A673 (cell line): ENCODE results near the gene ZBTB20. TPM values are rescaled to one million over a fixed set of nuclear protein-coding genes. Genes with fewer than 3 reads are reported as not detected.

Experiments
- BruUV-seq: library from RNA; stranded (reverse); fragments of 400-500 nt; replicated peaks from 2 replicates; lab custom pipeline; 2021; lab: Mats Ljungman, UMichigan
- CTCF ChIA-PET: fragments of 300-600 bp; sonication (Branson Sonifier 250); formaldehyde crosslinking; loops from one replicate; lab custom pipeline; 2022; ENCODE audit warnings: antibody characterized with exemption; lab: Charles Lee
- POLR2A ChIA-PET: fragments of 300-600 bp; sonication (Branson Sonifier 250); formaldehyde crosslinking; loops from one replicate; lab custom pipeline; 2022; ENCODE audit warnings: antibody characterized with exemption; ENCODE audit not compliant: low non-redundant PET; lab: Charles Lee
- DNase-seq: peaks from one replicate; pipeline ENCODE4 v3.0.0-alpha.2; 2015; ENCODE audit warnings: low spot score
- H3K27ac ChIP-seq: fragments of 200-600 bp; sonication (generic); 2 replicates; pipeline ENCODE4 v1.5.1; 2016; ENCODE audit warnings: mixed run types, low read depth, mild to moderate bottlenecking, mixed read lengths, antibody characterized with exemption, low read length; ENCODE audit not compliant: poor library complexity, severe bottlenecking
- H3K27me3 ChIP-seq: fragments of 200-600 bp; sonication (generic); replicated peaks from 2 replicates; pipeline ENCODE4 v1.6.1; 2017; ENCODE audit warnings: mixed run types, low read depth, mild to moderate bottlenecking, mixed read lengths, antibody characterized with exemption, low read length; ENCODE audit not compliant: insufficient read depth, poor library complexity
- H3K36me3 ChIP-seq: fragments of 200-600 bp; sonication (generic); 2 replicates; pipeline ENCODE4 v1.6.1; 2016; ENCODE audit warnings: mixed run types, mild to moderate bottlenecking, mixed read lengths, antibody characterized with exemption, low read length; ENCODE audit not compliant: insufficient read depth, poor library complexity, severe bottlenecking
- H3K4me1 ChIP-seq: fragments of 200-600 bp; sonication (generic); 2 replicates; pipeline ENCODE4 v1.6.1; 2017; ENCODE audit warnings: mixed run types, mild to moderate bottlenecking, mixed read lengths, antibody characterized with exemption, low read length; ENCODE audit not compliant: insufficient read depth, poor library complexity, severe bottlenecking
- H3K4me3 ChIP-seq: fragments of 200-600 bp; sonication (generic); 2 replicates; pipeline ENCODE4 v1.5.1; 2016; ENCODE audit warnings: low read depth, mixed run types, mild to moderate bottlenecking, mixed read lengths, low read length; ENCODE audit not compliant: poor library complexity, severe bottlenecking
- H3K9me3 ChIP-seq: fragments of 200-600 bp; sonication (generic); 2 replicates; pipeline ENCODE4 v1.6.1; 2016; ENCODE audit warnings: mixed run types, low read depth, mild to moderate bottlenecking, mixed read lengths, antibody characterized with exemption, low read length; ENCODE audit not compliant: poor library complexity, severe bottlenecking
- EZH2 ChIP-seq: fragments of 200-600 bp; sonication (generic); IDR thresholded peaks from 2 replicates; pipeline ENCODE4 v1.6.1; 2017; ENCODE audit warnings: borderline replicate concordance, low read depth, mild to moderate bottlenecking, mixed read lengths, antibody characterized with exemption, low read length; ENCODE audit not compliant: poor library complexity, severe bottlenecking
- intact Hi-C: fragments of 100-400 bp; cut with micrococcal nuclease; formaldehyde crosslinking; loops from one replicate; pipeline ENCODE4 v1.10.0; 2022; ENCODE audit not compliant: unreplicated experiment
- total RNA-seq: library from RNA; stranded (reverse); gene quantifications from 2 replicates; pipeline ENCODE4 v1.2.3, GENCODE V29; 2021
- TF ChIP-seq, protein P1 (sequence below): fragments of 300-800, 200-600 bp; sonication (generic); conservative IDR thresholded peaks from 2 replicates; pipeline ENCODE4 v1.5.1; 2017; ENCODE audit warnings: low read depth, mild to moderate bottlenecking, antibody characterized with exemption, low read length, moderate library complexity, mixed read lengths

ZBTB20 gene
- total RNA-seq, 1 experiment from 2014 or later, result 13.5 TPM

DNA sequence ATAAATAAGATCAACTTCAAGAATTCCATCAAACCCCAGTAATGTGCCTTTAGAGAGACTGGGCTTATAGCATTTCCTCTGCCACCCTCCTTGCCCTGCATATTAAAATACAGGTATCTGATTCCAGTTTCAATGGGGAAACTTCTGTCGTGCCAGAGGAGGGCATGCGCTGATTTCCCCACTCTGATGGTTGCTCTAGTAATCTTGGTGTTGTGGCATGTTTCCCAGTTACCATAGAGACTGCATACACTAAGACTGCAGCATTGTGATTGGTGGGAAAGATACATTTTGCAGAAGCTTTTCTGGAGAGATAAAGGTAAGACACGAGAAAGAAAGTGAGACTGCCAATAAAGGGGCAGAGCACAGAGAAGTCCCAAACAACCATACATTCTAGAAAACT, 627.7 kb downstream of the ZBTB20 start:
- ChIA-PET CTCF (no interaction called here), POLR2A (no interaction called here)
- intact Hi-C loops, result no loop called here
- Histone ChIP-seq H3K27ac (no peak overlapping the region), H3K4me3 (no peak overlapping the region), H3K4me1 (no peaks in the 10 kb centered on the region), H3K36me3 (no peaks in the 10 kb centered on the region), H3K9me3 (no peaks in the 10 kb centered on the region), H3K27me3 (no peaks in the 10 kb centered on the region)
- no TSS peak for BruUV-seq
- no peak for TF ChIP-seq EZH2
- TF ChIP-seq, protein P1, sequence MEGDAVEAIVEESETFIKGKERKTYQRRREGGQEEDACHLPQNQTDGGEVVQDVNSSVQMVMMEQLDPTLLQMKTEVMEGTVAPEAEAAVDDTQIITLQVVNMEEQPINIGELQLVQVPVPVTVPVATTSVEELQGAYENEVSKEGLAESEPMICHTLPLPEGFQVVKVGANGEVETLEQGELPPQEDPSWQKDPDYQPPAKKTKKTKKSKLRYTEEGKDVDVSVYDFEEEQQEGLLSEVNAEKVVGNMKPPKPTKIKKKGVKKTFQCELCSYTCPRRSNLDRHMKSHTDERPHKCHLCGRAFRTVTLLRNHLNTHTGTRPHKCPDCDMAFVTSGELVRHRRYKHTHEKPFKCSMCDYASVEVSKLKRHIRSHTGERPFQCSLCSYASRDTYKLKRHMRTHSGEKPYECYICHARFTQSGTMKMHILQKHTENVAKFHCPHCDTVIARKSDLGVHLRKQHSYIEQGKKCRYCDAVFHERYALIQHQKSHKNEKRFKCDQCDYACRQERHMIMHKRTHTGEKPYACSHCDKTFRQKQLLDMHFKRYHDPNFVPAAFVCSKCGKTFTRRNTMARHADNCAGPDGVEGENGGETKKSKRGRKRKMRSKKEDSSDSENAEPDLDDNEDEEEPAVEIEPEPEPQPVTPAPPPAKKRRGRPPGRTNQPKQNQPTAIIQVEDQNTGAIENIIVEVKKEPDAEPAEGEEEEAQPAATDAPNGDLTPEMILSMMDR, result no peak
- DNase-seq, result peak; percentile 48

- no peak overlapping the region for H3K4me3 ChIP-seq
- BruUV-seq, result no TSS peak
- POLR2A ChIA-PET, result no interaction called here
- TF ChIP-seq EZH2, result no peak
- TF ChIP-seq, protein P1, result no peak
- no peaks in the 10 kb centered on the region for H3K9me3 ChIP-seq
- no peaks in the 10 kb centered on the region for H3K36me3 ChIP-seq
- no peak for DNase-seq
- intact Hi-C loops, result no loop called here
- H3K4me1 ChIP-seq, result no peaks in the 10 kb centered on the region
- CTCF ChIA-PET, result no interaction called here
- no peaks in the 10 kb centered on the region for H3K27me3 ChIP-seq
- no peak overlapping the region for H3K27ac ChIP-seq
Measured at GRCh38 chr3:114518206-114518808, 628.8 kb downstream of the ZBTB20 start.

DNA sequence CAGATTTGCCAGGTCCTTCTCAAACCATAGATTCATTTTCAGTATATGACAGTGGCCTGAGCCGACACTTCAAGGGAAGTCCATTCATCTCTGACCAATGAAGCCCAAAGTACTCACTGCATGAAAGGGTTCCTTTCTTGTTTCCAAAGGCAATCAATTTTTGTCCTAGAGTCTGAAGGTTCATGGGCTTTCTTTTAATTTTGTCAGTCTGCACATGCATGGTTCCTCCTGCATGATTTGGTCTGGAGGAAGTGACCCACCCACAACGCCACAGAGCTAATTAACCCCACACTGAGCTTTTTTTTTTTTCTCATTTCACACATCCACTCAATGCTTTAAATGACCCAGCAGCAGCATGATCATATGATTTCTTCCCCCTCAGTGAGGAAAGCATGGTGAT, 636.9 kb downstream of the ZBTB20 start:
- no peaks in the 10 kb centered on the region for H3K27me3 ChIP-seq
- ChIA-PET CTCF (no interaction called here), POLR2A (no interaction called here)
- no peak overlapping the region for H3K27ac ChIP-seq
- no peaks in the 10 kb centered on the region for H3K9me3 ChIP-seq
- no peaks in the 10 kb centered on the region for H3K4me1 ChIP-seq
- intact Hi-C loops, result no loop called here
- BruUV-seq, result no TSS peak
- no peak overlapping the region for H3K4me3 ChIP-seq
- no peak for DNase-seq
- TF ChIP-seq, protein P1, result no peak
- no peak for TF ChIP-seq EZH2
- no peaks in the 10 kb centered on the region for H3K36me3 ChIP-seq
